Natural killer cell (primary cell): ENCODE data around the gene WDTC1. TPM values are rescaled to one million over a fixed set of nuclear protein-coding genes. Genes with fewer than 3 reads are reported as not detected.
"Not testable (repeated sequence)": the region's sequence is repeated elsewhere in the genome, so short reads cannot be mapped to it uniquely, and the experiment has no call there.

ENCODE experiments used
- ATAC-seq, 3 donors: fragments of 150-1000 bp in 2 of 3; fragments of 200-7000 bp in 1 of 3; cut with Tn5 transposase; 1 replicate in 1 of 3; 2 replicates in 2 of 3; pipeline ENCODE4 v1.10.0; 2021; ENCODE audit warnings: mild to moderate bottlenecking in 2 of 3, moderate library complexity in 2 of 3
- DNase-seq, 2 donors: peaks; one replicate each; pipeline versions ENCODE4 v3.0.0 to v3.0.0-alpha.2; 2013 to 2021; ENCODE audit warnings: mixed read lengths in 1 of 2
- H3K27ac ChIP-seq: one replicate; pipeline ENCODE4 v1.5.1; 2013; ENCODE audit warnings: mild to moderate bottlenecking, low read length
- H3K27me3 ChIP-seq: one replicate; pipeline ENCODE4 v1.6.1; 2013; ENCODE audit warnings: low read length; ENCODE audit not compliant: control insufficient read depth, insufficient read depth
- H3K36me3 ChIP-seq: one replicate; pipeline ENCODE4 v1.6.1; 2013; ENCODE audit warnings: low read length; ENCODE audit not compliant: control insufficient read depth, insufficient read depth
- H3K4me1 ChIP-seq: one replicate; pipeline ENCODE4 v1.6.1; 2013; ENCODE audit warnings: low read length; ENCODE audit not compliant: control insufficient read depth, insufficient read depth
- H3K4me3 ChIP-seq: one replicate; pipeline ENCODE4 v1.5.1; 2013; ENCODE audit warnings: low read length
- H3K9me3 ChIP-seq: one replicate; pipeline ENCODE4 v1.6.1; 2013; ENCODE audit warnings: low read length; ENCODE audit not compliant: control insufficient read depth, insufficient read depth
- H3K27ac Mint-ChIP-seq, 2 donors: one replicate each; pipeline ENCODE4 v1.8.0; 2022; ENCODE audit warnings: mild to moderate bottlenecking in 2 of 2, mixed read lengths in 2 of 2, moderate library complexity in 1 of 2
- H3K27me3 Mint-ChIP-seq, 2 donors: one replicate each; pipeline ENCODE4 v1.8.0; 2022; ENCODE audit warnings: low read depth in 2 of 2, mixed read lengths in 2 of 2
- H3K36me3 Mint-ChIP-seq: one replicate; pipeline ENCODE4 v1.8.0; 2022; ENCODE audit warnings: mixed read lengths
- H3K4me1 Mint-ChIP-seq, 2 donors: one replicate each; pipeline ENCODE4 v1.8.0; 2022; ENCODE audit warnings: mixed read lengths in 2 of 2
- H3K4me3 Mint-ChIP-seq: one replicate; pipeline ENCODE4 v1.8.0; 2022; ENCODE audit warnings: mild to moderate bottlenecking, moderate library complexity, mixed read lengths
- H3K9me3 Mint-ChIP-seq, 2 donors: one replicate each; pipeline ENCODE4 v1.8.0; 2022; ENCODE audit warnings: mixed read lengths in 2 of 2
- CTCF ChIP-seq: fragments of 200-600 bp; IDR thresholded peaks from one replicate; pipeline ENCODE4 v1.8.0; 2022; ENCODE audit warnings: antibody characterized with exemption
- WGBS: methylation state at CpG from one replicate; pipeline ENCODE4 v1.1.7; 2013; ENCODE audit warnings: missing lambda C conversion rate; ENCODE audit not compliant: insufficient coverage; 5-methylcytosine and 5-hydroxymethylcytosine counted together
- intact Hi-C: fragments of 100-400 bp; cut with micrococcal nuclease; formaldehyde crosslinking; loops from one replicate; pipeline ENCODE4 v1.14.2; 2022
- total RNA-seq, 4 donors: library from RNA; stranded (reverse); fragments of 120-200 nt in 1 of 4; gene quantifications; one replicate each; pipeline versions ENCODE4 v1.2.3 to v1.2.4, GENCODE V29; 2013 to 2022

The WDTC1 gene
- total RNA-seq, 3 donors from 2014 or later (not counting 1 experiment from before 2014, with no cell fraction given) = 68.9 to 82.0 (median 81.7) TPM

- no peak for TF ChIP-seq CTCF
- no peaks in the 10 kb centered on the region for H3K27me3 ChIP-seq
- H3K4me3 ChIP-seq = no peak overlapping the region
- H3K27ac Mint-ChIP-seq = no peak overlapping the region
- no peaks in the 10 kb centered on the region for H3K9me3 ChIP-seq
- H3K4me3 Mint-ChIP-seq = no peak overlapping the region
- H3K4me1 Mint-ChIP-seq = peaks cover 6 to 7% of the 10 kb centered on the region in 2 donors
- no peaks in the 10 kb centered on the region for H3K36me3 Mint-ChIP-seq
- 100% methylated on average over 1 of the region's 1 CpG for WGBS
- H3K36me3 ChIP-seq = no peaks in the 10 kb centered on the region
- DNase-seq (no peak), ATAC-seq (no peak)
- H3K27me3 Mint-ChIP-seq = peaks cover 0 to 7% of the 10 kb centered on the region in 2 donors
- H3K4me1 ChIP-seq = no peaks in the 10 kb centered on the region
- H3K27ac ChIP-seq = no peak overlapping the region
- H3K9me3 Mint-ChIP-seq = no peaks in the 10 kb centered on the region
- intact Hi-C loops = no loop called here
Measured at GRCh38 chr1:27193194-27193593, 41.2 kb upstream of the WDTC1 start.

GRCh38 chr1:27201295-27201694 is 33.1 kb upstream of the WDTC1 start:
- Mint-ChIP-seq H3K4me1 (peaks cover 6 to 7% of the 10 kb centered on the region in 2 donors), H3K27ac (no peak overlapping the region), H3K9me3 (no peaks in the 10 kb centered on the region), H3K36me3 (no peaks in the 10 kb centered on the region), H3K4me3 (no peak overlapping the region), H3K27me3 (no peaks in the 10 kb centered on the region)
- H3K9me3 ChIP-seq = no peaks in the 10 kb centered on the region
- H3K36me3 ChIP-seq = no peaks in the 10 kb centered on the region
- no peak for ATAC-seq
- intact Hi-C loops = no loop called here
- 93% methylated on average over 24 of the region's 24 CpGs for WGBS
- no peak for TF ChIP-seq CTCF
- DNase-seq = no peak
- no peak overlapping the region for H3K27ac ChIP-seq
- no peaks in the 10 kb centered on the region for H3K4me1 ChIP-seq
- no peak overlapping the region for H3K4me3 ChIP-seq
- no peaks in the 10 kb centered on the region for H3K27me3 ChIP-seq

- H3K27me3 Mint-ChIP-seq = no peaks in the 10 kb centered on the region
- no peaks in the 10 kb centered on the region for H3K9me3 Mint-ChIP-seq
- TF ChIP-seq CTCF = no peak
- Histone ChIP-seq H3K27me3 (no peaks in the 10 kb centered on the region), H3K4me3 (no peak overlapping the region), H3K9me3 (no peaks in the 10 kb centered on the region), H3K36me3 (no peaks in the 10 kb centered on the region), H3K27ac (no peak overlapping the region), H3K4me1 (no peaks in the 10 kb centered on the region)
- WGBS = 100% methylated on average over 1 of the region's 1 CpG
- H3K4me3 Mint-ChIP-seq = no peak overlapping the region
- ATAC-seq (no peak), DNase-seq (no peak)
- no peak overlapping the region for H3K27ac Mint-ChIP-seq
- no peaks in the 10 kb centered on the region for H3K36me3 Mint-ChIP-seq
- intact Hi-C loops = no loop called here
- H3K4me1 Mint-ChIP-seq = no peaks in the 10 kb centered on the region
Measured at GRCh38 chr1:27203946-27204345, 30.5 kb upstream of the WDTC1 start.

- intact Hi-C loops, H3K4me1 ChIP-seq: not testable (repeated sequence)
Measured at GRCh38 chr1:27207238-27207637, 27.2 kb upstream of the WDTC1 start.

GRCh38 chr1:27208143-27208850 is 26.1 kb upstream of the WDTC1 start:
- intact Hi-C loops, H3K9me3 ChIP-seq, H3K27me3 Mint-ChIP-seq, H3K36me3 Mint-ChIP-seq, H3K4me3 ChIP-seq, H3K4me1 ChIP-seq, H3K9me3 Mint-ChIP-seq, H3K36me3 ChIP-seq, DNase-seq, H3K27ac ChIP-seq, ATAC-seq, H3K4me1 Mint-ChIP-seq, H3K27me3 ChIP-seq, H3K4me3 Mint-ChIP-seq, H3K27ac Mint-ChIP-seq: not testable (repeated sequence)
- WGBS = 95% methylated on average over 9 of the region's 11 CpGs

More at GRCh38 chr1:27207238-27207637, 27.2 kb upstream of the WDTC1 start:
- H3K36me3 ChIP-seq, H3K4me3 ChIP-seq, DNase-seq, H3K4me1 Mint-ChIP-seq, H3K27me3 Mint-ChIP-seq, H3K27me3 ChIP-seq, H3K27ac Mint-ChIP-seq, H3K27ac ChIP-seq, H3K36me3 Mint-ChIP-seq, H3K9me3 Mint-ChIP-seq, H3K4me3 Mint-ChIP-seq, H3K9me3 ChIP-seq, ATAC-seq: not testable (repeated sequence)
- 60% methylated on average over 1 of the region's 1 CpG for WGBS
